Neural cell (in vitro differentiated cells): ENCODE measurements around the gene COL4A5. TPM values are rescaled to one million over a fixed set of nuclear protein-coding genes. Genes with fewer than 3 reads are reported as not detected.

Experiments used
- H2AFZ ChIP-seq: fragments of 200-600, 300-800 bp; sonication (generic), shearing (Covaris generic); 2 replicates; pipeline ENCODE4 v1.6.0; 2014; ENCODE audit warnings: low read depth, mild to moderate bottlenecking, antibody characterized with exemption, low read length, moderate library complexity
- H3F3A ChIP-seq: fragments of 200-600 bp; shearing (Covaris generic); 2 replicates; pipeline ENCODE4 v1.6.1; 2016; ENCODE audit warnings: mild to moderate bottlenecking, moderate library complexity, mixed read lengths, antibody characterized with exemption, low read length; ENCODE audit not compliant: insufficient read depth, poor library complexity, severe bottlenecking
- H3K27ac ChIP-seq: fragments of 200-600, 300-800 bp; sonication (generic), shearing (Covaris generic); 2 replicates; pipeline ENCODE4 v1.5.1; 2014; ENCODE audit warnings: mild to moderate bottlenecking, low read length, moderate library complexity
- H3K27me3 ChIP-seq: fragments of 300-800, 200-600 bp; sonication (generic), shearing (Covaris generic); 2 replicates; pipeline ENCODE4 v1.6.0; 2014; ENCODE audit warnings: mild to moderate bottlenecking, low read depth, low read length, moderate library complexity; ENCODE audit not compliant: insufficient read depth
- H3K36me3 ChIP-seq: fragments of 300-800, 200-600 bp; sonication (generic), shearing (Covaris generic); 2 replicates; pipeline ENCODE4 v1.5.1; 2014; ENCODE audit warnings: mild to moderate bottlenecking, antibody characterized with exemption, low read length, moderate library complexity; ENCODE audit not compliant: insufficient read depth
- H3K4me2 ChIP-seq: fragments of 300-800, 200-600 bp; sonication (generic), shearing (Covaris generic); 2 replicates; pipeline ENCODE4 v1.6.0; 2014; ENCODE audit warnings: mild to moderate bottlenecking, low read length
- H3K4me3 ChIP-seq: fragments of 300-800, 200-600 bp; sonication (generic), shearing (Covaris generic); 2 replicates; pipeline ENCODE4 v1.5.1; 2014; ENCODE audit warnings: mild to moderate bottlenecking, low read length, moderate library complexity
- H3K79me2 ChIP-seq: fragments of 200-600 bp; shearing (Covaris generic); replicated peaks from 2 replicates; pipeline ENCODE4 v1.6.0; 2014; ENCODE audit warnings: mild to moderate bottlenecking, low read length, moderate library complexity; ENCODE audit not compliant: insufficient read depth
- H3K9ac ChIP-seq: fragments of 300-800, 200-600 bp; sonication (generic), shearing (Covaris generic); 2 replicates; pipeline ENCODE4 v1.6.1; 2016; ENCODE audit warnings: mild to moderate bottlenecking, low read length, mixed read lengths
- H3K9me2 ChIP-seq: fragments of 200-600 bp; shearing (Covaris generic); 2 replicates; pipeline ENCODE4 v1.6.1; 2016; ENCODE audit warnings: mild to moderate bottlenecking, low read length, mixed read lengths; ENCODE audit not compliant: insufficient read depth
- H3K9me3 ChIP-seq: fragments of 200-600, 300-800 bp; sonication (generic), shearing (Covaris generic); 2 replicates; pipeline ENCODE4 v1.6.1; 2016; ENCODE audit warnings: mild to moderate bottlenecking, mixed run types, low read length, moderate library complexity, mixed read lengths
- H4K20me1 ChIP-seq: fragments of 200-600 bp; shearing (Covaris generic); 2 replicates; pipeline ENCODE4 v1.6.1; 2016; ENCODE audit warnings: mild to moderate bottlenecking, mixed run types; ENCODE audit not compliant: insufficient read depth
- CTCF ChIP-seq: fragments of 450-650 bp; IDR thresholded peaks from 2 replicates; pipeline ENCODE4 v1.5.1; 2014; ENCODE audit warnings: antibody characterized with exemption, mild to moderate bottlenecking, moderate library complexity; ENCODE audit not compliant: poor library complexity, severe bottlenecking
- EP300 ChIP-seq: fragments of 450-650 bp; conservative IDR thresholded peaks from 2 replicates; pipeline ENCODE4 v1.6.1; 2014; ENCODE audit warnings: antibody characterized with exemption, mild to moderate bottlenecking, moderate library complexity; ENCODE audit not compliant: poor library complexity, severe bottlenecking
- EZH2 ChIP-seq: fragments of 200-600, 300-800 bp; shearing (Covaris generic), sonication (generic); IDR thresholded peaks from 2 replicates; pipeline ENCODE4 v1.6.1; 2014; ENCODE audit warnings: antibody characterized with exemption, low read length, borderline replicate concordance, mild to moderate bottlenecking; ENCODE audit not compliant: insufficient read depth, poor library complexity, severe bottlenecking
- MXI1 ChIP-seq: fragments of 450-650 bp; conservative IDR thresholded peaks from 2 replicates; pipeline ENCODE4 v1.6.1; 2014; ENCODE audit warnings: antibody characterized with exemption, mild to moderate bottlenecking; ENCODE audit not compliant: poor library complexity, severe bottlenecking
- POLR2AphosphoS5 ChIP-seq: IDR thresholded peaks from 2 replicates; pipeline ENCODE4 v1.6.1; 2012
- RAD21 ChIP-seq: fragments of 450-650 bp; conservative IDR thresholded peaks from 2 replicates; pipeline ENCODE4 v1.6.1; 2014; ENCODE audit warnings: antibody characterized with exemption, mild to moderate bottlenecking, moderate library complexity
- REST ChIP-seq: IDR thresholded peaks from 2 replicates; pipeline ENCODE4 v1.6.1; 2012; ENCODE audit warnings: borderline replicate concordance
- SMC3 ChIP-seq: fragments of 450-650 bp; conservative IDR thresholded peaks from 2 replicates; pipeline ENCODE4 v1.6.1; 2014; ENCODE audit warnings: antibody characterized with exemption, mild to moderate bottlenecking, moderate library complexity; ENCODE audit not compliant: poor library complexity
- TAF1 ChIP-seq: IDR thresholded peaks from 2 replicates; pipeline ENCODE4 v1.6.1; 2012; ENCODE audit warnings: low read depth
- polyA plus RNA-seq: library from polyadenylated mRNA; depleted of rRNA; stranded (reverse); fragments of >200 nt; gene quantifications from 2 replicates; pipeline ENCODE4 v1.2.3, GENCODE V29; 2014

The COL4A5 gene
- polyA plus RNA-seq, 1 donor from 2014 or later = 3.9 TPM

GRCh38 chrX:108736509-108737479 lies 297.2 kb downstream of the COL4A5 start, which contains the start of gene IRS4:
Gene IRS4, minus strand, starts transcription at chrX:108736563.
- H3K9ac ChIP-seq = peak within 1 kb of the TSS; percentile 48
- no peak for TF ChIP-seq EP300
- TF ChIP-seq CTCF = peak; percentile 57
- TF ChIP-seq REST = no peak
- peak; percentile 15 for TF ChIP-seq MXI1
- H4K20me1 ChIP-seq = no peaks in the 10 kb centered on the region
- H3K4me3 ChIP-seq = peak within 1 kb of the TSS; percentile 78
- H3K4me2 ChIP-seq = peak within 1 kb of the TSS; percentile 55
- H3K27me3 ChIP-seq = peaks cover 37% of the 10 kb centered on the region
- no peaks in the 10 kb centered on the region for H3F3A ChIP-seq
- no peaks in the 10 kb centered on the region for H3K9me2 ChIP-seq
- H3K79me2 ChIP-seq = no peaks in the 10 kb centered on the region
- no peaks in the 10 kb centered on the region for H3K9me3 ChIP-seq
- no peak within 1 kb of the TSS for H3K27ac ChIP-seq
- H3K36me3 ChIP-seq = no peaks in the 10 kb centered on the region
- H2AFZ ChIP-seq = peak within 1 kb of the TSS; percentile 51

DNA sequence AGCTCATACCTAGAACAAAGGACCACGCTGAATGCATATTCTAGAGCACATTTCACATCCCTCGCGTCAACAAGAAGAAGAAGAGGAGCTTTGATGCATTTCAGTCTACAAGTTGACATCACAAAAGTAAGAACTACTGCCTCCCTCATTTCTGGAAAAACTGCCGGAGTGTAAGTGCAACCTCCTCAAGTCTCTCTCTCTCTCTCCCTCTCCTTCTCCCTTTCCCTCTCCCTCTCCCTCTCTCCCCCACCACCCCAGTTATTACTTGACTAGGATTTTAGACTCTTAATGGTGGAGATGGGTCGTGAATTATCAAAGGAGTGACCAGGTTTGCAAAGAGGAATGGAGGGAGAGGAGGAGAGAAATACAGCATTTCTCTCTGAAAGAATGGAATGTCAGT lies 298.1 kb downstream of the COL4A5 start:
- H3K36me3 ChIP-seq = no peaks in the 10 kb centered on the region
- H3K4me3 ChIP-seq = peak overlapping the region; percentile 78
- H3F3A ChIP-seq = no peaks in the 10 kb centered on the region
- no peaks in the 10 kb centered on the region for H3K9me2 ChIP-seq
- H3K4me2 ChIP-seq = peak overlapping the region; percentile 55
- H3K79me2 ChIP-seq = no peaks in the 10 kb centered on the region
- TF ChIP-seq MXI1 (no peak), EP300 (no peak), CTCF (no peak), TAF1 (no peak), RAD21 (no peak), REST (no peak), EZH2 (no peak), SMC3 (no peak), POLR2AphosphoS5 (no peak)
- no peaks in the 10 kb centered on the region for H4K20me1 ChIP-seq
- peaks cover 28% of the 10 kb centered on the region for H3K27me3 ChIP-seq
- no peaks in the 10 kb centered on the region for H3K9me3 ChIP-seq
- no peak overlapping the region for H3K27ac ChIP-seq
- no peak overlapping the region for H2AFZ ChIP-seq
- peak overlapping the region; percentile 48 for H3K9ac ChIP-seq
